Stimulated activated CD4-positive, alpha-beta T cell treated with anti-CD3 and anti-CD28 coated beads, Interleukin-12 subunit alpha, Interleukin-12 subunit beta, amount 100 ng/mL, for 24 hours (primary cell): ENCODE data around the gene STAP2.
"Not testable (repeated sequence)": the region's sequence is repeated elsewhere in the genome, so short reads cannot be mapped to it uniquely, and the experiment has no call there.

ENCODE experiments used
- DNase-seq, 2 experiments: peaks; one replicate each; pipeline ENCODE4 v3.0.0-alpha.2; 2020; ENCODE audit warnings: low read depth in 2 of 2

The STAP2 gene

GRCh38 chr19:4357921-4358326, 19.3 kb upstream of the STAP2 start:
- no peak for DNase-seq

- DNase-seq, result no peak
Observed at GRCh38 chr19:4357095-4357797, 18.6 kb upstream of the STAP2 start.

- DNase-seq, result no peak
Observed at GRCh38 chr19:4354897-4355296, 16.3 kb upstream of the STAP2 start.

GRCh38 chr19:4354282-4354681, 15.7 kb upstream of the STAP2 start:
- DNase-seq, result no peak

GRCh38 chr19:4352701-4353121, 14.1 kb upstream of the STAP2 start:
- peak in 1 of 2 experiments; percentile 31 for DNase-seq

GRCh38 chr19:4350726-4351125, 12.1 kb upstream of the STAP2 start:
- no peak for DNase-seq

GRCh38 chr19:4350111-4350510, 11.5 kb upstream of the STAP2 start:
- DNase-seq, result no peak

- DNase-seq, result not testable (repeated sequence)
Observed at GRCh38 chr19:4349225-4349624, 10.6 kb upstream of the STAP2 start.

- no peak for DNase-seq
Observed at GRCh38 chr19:4347521-4347920, 8.9 kb upstream of the STAP2 start.

- no peak for DNase-seq
Observed at GRCh38 chr19:4346020-4346383, 7.4 kb upstream of the STAP2 start.

- no peak for DNase-seq
Observed at GRCh38 chr19:4345342-4346019, 6.9 kb upstream of the STAP2 start.

- DNase-seq, result peak; percentile 86 to 95
Observed at GRCh38 chr19:4343370-4344307, 5.0 kb upstream of the STAP2 start, which contains the start of gene MPND. MPND (plus strand) TSS chr19:4343562; CDS start chr19:4343594, 32 bp downstream.

- peak; percentile 86 to 88 for DNase-seq
Observed at GRCh38 chr19:4342615-4343369, 4.2 kb upstream of the STAP2 start.

GRCh38 chr19:4342314-4342614, 3.6 kb upstream of the STAP2 start:
- no peak for DNase-seq

- DNase-seq, result no peak
Observed at GRCh38 chr19:4337906-4338440, 654 bp downstream of the STAP2 start.

- DNase-seq, result no peak
Observed at GRCh38 chr19:4334929-4335570, 3.6 kb downstream of the STAP2 start.

- no peak for DNase-seq
Observed at GRCh38 chr19:4329858-4330257, 8.8 kb downstream of the STAP2 start.

GRCh38 chr19:4328991-4329681, 9.5 kb downstream of the STAP2 start:
- DNase-seq, result peak in 1 of 2 experiments; percentile 64

GRCh38 chr19:4328243-4328990, 10.2 kb downstream of the STAP2 start:
- DNase-seq, result peak; percentile 98 to 99

GRCh38 chr19:4327877-4328242, 10.8 kb downstream of the STAP2 start:
- DNase-seq, result no peak
